Activated naive CD4-positive, alpha-beta T cell treated with anti-CD3 and anti-CD28 coated beads for 36 hours (primary cell): ENCODE measurements around the gene UPF2. TPM values are rescaled to one million over a fixed set of nuclear protein-coding genes. Genes with fewer than 3 reads are reported as not detected.
"Not testable (repeated sequence)": the region's sequence is repeated elsewhere in the genome, so short reads cannot be mapped to it uniquely, and the experiment has no call there.

Experiments
- CTCF ChIA-PET: fragments of 350-600 bp; sonication (Branson Sonifier 250); formaldehyde crosslinking; loops from one replicate; lab custom pipeline; 2021; ENCODE audit warnings: antibody characterized with exemption; lab: Charles Lee
- DNase-seq: peaks from one replicate; pipeline ENCODE4 v3.0.0-alpha.2; 2020
- H3K27ac Mint-ChIP-seq: one replicate; pipeline ENCODE4 v1.8.0; 2021; ENCODE audit warnings: mild to moderate bottlenecking, mixed read lengths
- H3K27me3 Mint-ChIP-seq: one replicate; pipeline ENCODE4 v1.8.0; 2021; ENCODE audit warnings: low read depth, mixed read lengths
- H3K36me3 Mint-ChIP-seq: one replicate; pipeline ENCODE4 v1.8.0; 2021; ENCODE audit warnings: low read depth, mixed read lengths
- H3K4me1 Mint-ChIP-seq: one replicate; pipeline ENCODE4 v1.8.0; 2021; ENCODE audit warnings: low read depth, mixed read lengths
- H3K4me3 Mint-ChIP-seq: one replicate; pipeline ENCODE4 v1.8.0; 2021; ENCODE audit warnings: mild to moderate bottlenecking, moderate library complexity, mixed read lengths
- H3K9me3 Mint-ChIP-seq: one replicate; pipeline ENCODE4 v1.8.0; 2021; ENCODE audit warnings: mixed read lengths
- intact Hi-C: fragments of 100-400 bp; cut with micrococcal nuclease; formaldehyde crosslinking; loops from one replicate; pipeline ENCODE4 v1.15.1; 2023
- total RNA-seq, 2 experiments: library from RNA; stranded (reverse); gene quantifications; one replicate each; pipeline ENCODE4 v1.2.3, GENCODE V29; 2021

UPF2 gene
- total RNA-seq, result 10 to 100 TPM; 27.5 to 29.5 TPM

GRCh38 chr10:12042797-12043651, at the start of gene UPF2:
UPF2 (minus strand) TSS chr10:12042809; CDS start chr10:12035423, 7,386 bp downstream.
- Mint-ChIP-seq H3K27me3 (no peaks in the 10 kb centered on the region), H3K36me3 (peaks cover 9% of the 10 kb centered on the region), H3K27ac (peak within 1 kb of the TSS; percentile 99), H3K4me3 (peak within 1 kb of the TSS; percentile 98), H3K4me1 (peaks cover 33% of the 10 kb centered on the region), H3K9me3 (no peaks in the 10 kb centered on the region)
- CTCF ChIA-PET, result interaction anchor here (0.7 to 1.4 kb wide), 2 partner anchors 20 to 152 kb away, joined by 4 to 5 read pairs; partner anchors contain the start of genes CDC123 and NUDT5
- DNase-seq, result peak; percentile 98
- intact Hi-C loops, result loop anchor here (1.0 to 10.0 kb wide), 7 partner anchors 25 to 1259 kb away; partner anchors contain the start of genes DHTKD1, NUDT5, PHYH and SEC61A2

- intact Hi-C loops, result no loop called here
- Mint-ChIP-seq H3K4me1 (no peaks in the 10 kb centered on the region), H3K27ac (no peak overlapping the region), H3K9me3 (no peaks in the 10 kb centered on the region), H3K27me3 (no peaks in the 10 kb centered on the region), H3K4me3 (no peak overlapping the region), H3K36me3 (peaks cover 36% of the 10 kb centered on the region)
- CTCF ChIA-PET, result no interaction called here
- DNase-seq, result no peak
These were observed 48.8 kb upstream of the UPF2 start for GRCh38 chr10:12091421-12091820.

- no peak overlapping the region for H3K4me3 Mint-ChIP-seq
- no peaks in the 10 kb centered on the region for H3K4me1 Mint-ChIP-seq
- no peaks in the 10 kb centered on the region for H3K27me3 Mint-ChIP-seq
- no peak overlapping the region for H3K27ac Mint-ChIP-seq
- no peak for DNase-seq
- H3K9me3 Mint-ChIP-seq, result no peaks in the 10 kb centered on the region
- intact Hi-C loops, result no loop called here
- CTCF ChIA-PET, result no interaction called here
- peaks cover 35% of the 10 kb centered on the region for H3K36me3 Mint-ChIP-seq
These were observed 46.3 kb upstream of the UPF2 start for GRCh38 chr10:12088919-12089318.

GRCh38 chr10:12081879-12082557, 39.4 kb upstream of the UPF2 start:
- Mint-ChIP-seq H3K4me3 (no peak overlapping the region), H3K9me3 (no peaks in the 10 kb centered on the region), H3K4me1 (peaks cover 2% of the 10 kb centered on the region), H3K36me3 (peaks cover 12% of the 10 kb centered on the region), H3K27ac (no peak overlapping the region), H3K27me3 (no peaks in the 10 kb centered on the region)
- intact Hi-C loops, result no loop called here
- no peak for DNase-seq
- CTCF ChIA-PET, result interaction anchor here (0.5 kb wide), 1 partner anchor 25 kb away, joined by 3 read pairs; no protein-coding TSS in a partner anchor

- H3K4me3 Mint-ChIP-seq, result no peak overlapping the region
- CTCF ChIA-PET, result no interaction called here
- no peak overlapping the region for H3K27ac Mint-ChIP-seq
- peaks cover 9% of the 10 kb centered on the region for H3K36me3 Mint-ChIP-seq
- H3K27me3 Mint-ChIP-seq, result no peaks in the 10 kb centered on the region
- no peaks in the 10 kb centered on the region for H3K9me3 Mint-ChIP-seq
- intact Hi-C loops, result no loop called here
- peaks cover 2% of the 10 kb centered on the region for H3K4me1 Mint-ChIP-seq
- no peak for DNase-seq
These were observed 38.9 kb upstream of the UPF2 start for GRCh38 chr10:12081470-12081869.

- no peak for DNase-seq
- H3K9me3 Mint-ChIP-seq, result no peaks in the 10 kb centered on the region
- no peaks in the 10 kb centered on the region for H3K27me3 Mint-ChIP-seq
- peaks cover 2% of the 10 kb centered on the region for H3K36me3 Mint-ChIP-seq
- H3K27ac Mint-ChIP-seq, result no peak overlapping the region
- H3K4me1 Mint-ChIP-seq, result peaks cover 5% of the 10 kb centered on the region
- CTCF ChIA-PET, result no interaction called here
- intact Hi-C loops, result no loop called here
- no peak overlapping the region for H3K4me3 Mint-ChIP-seq
These were observed 35.1 kb upstream of the UPF2 start for GRCh38 chr10:12077580-12078180.

- Mint-ChIP-seq H3K4me3 (no peak overlapping the region), H3K36me3 (no peaks in the 10 kb centered on the region), H3K27me3 (no peaks in the 10 kb centered on the region), H3K9me3 (no peaks in the 10 kb centered on the region), H3K27ac (no peak overlapping the region), H3K4me1 (peaks cover 17% of the 10 kb centered on the region)
- no peak for DNase-seq
- CTCF ChIA-PET, result no interaction called here
- intact Hi-C loops, result no loop called here
These were observed 30.9 kb upstream of the UPF2 start for GRCh38 chr10:12073526-12073925.

GRCh38 chr10:12071441-12071840, 28.8 kb upstream of the UPF2 start:
- intact Hi-C loops, DNase-seq, H3K36me3 Mint-ChIP-seq, H3K9me3 Mint-ChIP-seq, H3K27ac Mint-ChIP-seq, CTCF ChIA-PET, H3K27me3 Mint-ChIP-seq, H3K4me3 Mint-ChIP-seq: not testable (repeated sequence)
- peaks cover 24% of the 10 kb centered on the region for H3K4me1 Mint-ChIP-seq

GRCh38 chr10:12068449-12069269, 26.1 kb upstream of the UPF2 start, which contains the start of gene DHTKD1:
DHTKD1 (plus strand) TSS chr10:12068954; CDS start chr10:12069034, 80 bp downstream.
- Mint-ChIP-seq H3K27me3 (no peaks in the 10 kb centered on the region), H3K9me3 (no peaks in the 10 kb centered on the region), H3K4me3 (peak within 1 kb of the TSS; percentile 83), H3K4me1 (peaks cover 21% of the 10 kb centered on the region), H3K36me3 (no peaks in the 10 kb centered on the region), H3K27ac (peak within 1 kb of the TSS; percentile 88)
- CTCF ChIA-PET, result no interaction called here
- intact Hi-C loops, result loop anchor here (1.0 to 2.0 kb wide), 7 partner anchors 25 to 172 kb away; partner anchors contain the start of genes NUDT5 and SEC61A2
- peak; percentile 99 for DNase-seq

GRCh38 chr10:12067336-12067735, 24.7 kb upstream of the UPF2 start:
- no peaks in the 10 kb centered on the region for H3K9me3 Mint-ChIP-seq
- CTCF ChIA-PET, result no interaction called here
- no peak for DNase-seq
- no peak overlapping the region for H3K4me3 Mint-ChIP-seq
- no peaks in the 10 kb centered on the region for H3K27me3 Mint-ChIP-seq
- H3K27ac Mint-ChIP-seq, result no peak overlapping the region
- H3K4me1 Mint-ChIP-seq, result peaks cover 21% of the 10 kb centered on the region
- intact Hi-C loops, result no loop called here
- no peaks in the 10 kb centered on the region for H3K36me3 Mint-ChIP-seq

- CTCF ChIA-PET, result interaction anchor here (0.6 kb wide), 1 partner anchor 13 kb away, joined by 3 read pairs; no protein-coding TSS in a partner anchor
- Mint-ChIP-seq H3K4me1 (peaks cover 6% of the 10 kb centered on the region), H3K27ac (no peak overlapping the region), H3K4me3 (no peak overlapping the region), H3K36me3 (no peaks in the 10 kb centered on the region), H3K9me3 (no peaks in the 10 kb centered on the region), H3K27me3 (no peaks in the 10 kb centered on the region)
- DNase-seq, result no peak
- intact Hi-C loops, result no loop called here
These were observed 20.8 kb upstream of the UPF2 start for GRCh38 chr10:12063483-12063818.
